GM12875 (cell line): ENCODE data around the gene SCN3A.

Source experiments
- H3K4me3 ChIP-seq: one replicate; pipeline ENCODE4 v1.5.1; 2011; ENCODE audit warnings: low read depth, low read length, control low read depth
- TF ChIP-seq, protein P1 (sequence below): IDR thresholded peaks from 2 replicates; pipeline ENCODE4 v1.5.1; 2011; ENCODE audit warnings: low read depth, mild to moderate bottlenecking, control low read depth, inconsistent platforms, low read length, moderate library complexity, borderline replicate concordance; ENCODE audit not compliant: insufficient read depth

Gene SCN3A

DNA sequence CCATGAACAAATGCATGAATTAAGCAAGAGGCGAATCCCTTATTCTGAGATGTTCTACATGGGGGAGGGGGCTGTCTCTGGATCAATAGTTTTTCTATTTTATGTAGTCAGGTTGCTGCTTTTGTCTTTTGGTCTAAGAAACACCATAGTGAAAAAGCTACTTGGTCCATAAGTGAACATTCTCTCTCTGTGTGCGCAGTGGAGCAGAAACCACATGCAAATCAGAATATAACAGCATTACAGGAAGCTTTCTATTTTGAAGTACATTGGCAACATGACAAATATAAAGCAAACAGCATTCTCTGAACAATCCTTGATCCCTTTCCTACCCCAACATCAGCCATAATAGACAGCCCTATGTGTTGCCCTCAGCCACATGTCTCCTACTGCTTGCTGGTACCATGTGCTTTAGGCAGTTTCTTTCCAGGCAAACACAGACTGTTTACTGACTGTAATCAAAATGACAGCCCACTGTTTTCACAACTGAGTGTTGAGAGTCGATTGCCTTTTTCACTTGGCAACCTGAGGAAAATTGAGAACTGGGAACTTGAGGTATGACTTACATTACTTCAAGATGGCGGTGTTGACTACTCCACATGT is 10.6 kb downstream of the SCN3A start:
- TF ChIP-seq, protein P1, sequence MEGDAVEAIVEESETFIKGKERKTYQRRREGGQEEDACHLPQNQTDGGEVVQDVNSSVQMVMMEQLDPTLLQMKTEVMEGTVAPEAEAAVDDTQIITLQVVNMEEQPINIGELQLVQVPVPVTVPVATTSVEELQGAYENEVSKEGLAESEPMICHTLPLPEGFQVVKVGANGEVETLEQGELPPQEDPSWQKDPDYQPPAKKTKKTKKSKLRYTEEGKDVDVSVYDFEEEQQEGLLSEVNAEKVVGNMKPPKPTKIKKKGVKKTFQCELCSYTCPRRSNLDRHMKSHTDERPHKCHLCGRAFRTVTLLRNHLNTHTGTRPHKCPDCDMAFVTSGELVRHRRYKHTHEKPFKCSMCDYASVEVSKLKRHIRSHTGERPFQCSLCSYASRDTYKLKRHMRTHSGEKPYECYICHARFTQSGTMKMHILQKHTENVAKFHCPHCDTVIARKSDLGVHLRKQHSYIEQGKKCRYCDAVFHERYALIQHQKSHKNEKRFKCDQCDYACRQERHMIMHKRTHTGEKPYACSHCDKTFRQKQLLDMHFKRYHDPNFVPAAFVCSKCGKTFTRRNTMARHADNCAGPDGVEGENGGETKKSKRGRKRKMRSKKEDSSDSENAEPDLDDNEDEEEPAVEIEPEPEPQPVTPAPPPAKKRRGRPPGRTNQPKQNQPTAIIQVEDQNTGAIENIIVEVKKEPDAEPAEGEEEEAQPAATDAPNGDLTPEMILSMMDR, result no peak
- no peak overlapping the region for H3K4me3 ChIP-seq

DNA sequence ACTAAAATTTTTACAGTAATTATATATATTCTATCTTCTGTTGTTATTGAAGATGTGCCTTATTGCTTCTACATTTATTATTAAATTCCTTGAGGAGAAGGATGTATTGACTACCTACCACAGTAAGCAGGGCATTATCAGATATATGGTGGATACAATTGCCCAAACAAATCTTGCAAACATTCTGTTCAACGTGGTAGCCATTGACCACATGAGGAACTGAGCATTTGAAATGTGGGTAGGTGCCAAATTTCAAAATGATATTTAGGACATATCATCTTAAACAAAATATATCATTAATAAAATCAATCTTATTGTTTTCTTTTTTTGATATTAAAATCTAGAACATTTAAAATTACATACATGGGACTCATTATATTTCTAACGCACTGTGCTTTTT is 11.1 kb downstream of the SCN3A start:
- TF ChIP-seq, protein P1, result no peak
- H3K4me3 ChIP-seq, result no peak overlapping the region

- no peak overlapping the region for H3K4me3 ChIP-seq
- TF ChIP-seq, protein P1, result no peak
These were observed 12.6 kb downstream of the SCN3A start for GRCh38 chr2:165191096-165191728.

GRCh38 chr2:165185633-165186032 is 18.2 kb downstream of the SCN3A start:
- TF ChIP-seq, protein P1, result no peak
- no peak overlapping the region for H3K4me3 ChIP-seq

DNA sequence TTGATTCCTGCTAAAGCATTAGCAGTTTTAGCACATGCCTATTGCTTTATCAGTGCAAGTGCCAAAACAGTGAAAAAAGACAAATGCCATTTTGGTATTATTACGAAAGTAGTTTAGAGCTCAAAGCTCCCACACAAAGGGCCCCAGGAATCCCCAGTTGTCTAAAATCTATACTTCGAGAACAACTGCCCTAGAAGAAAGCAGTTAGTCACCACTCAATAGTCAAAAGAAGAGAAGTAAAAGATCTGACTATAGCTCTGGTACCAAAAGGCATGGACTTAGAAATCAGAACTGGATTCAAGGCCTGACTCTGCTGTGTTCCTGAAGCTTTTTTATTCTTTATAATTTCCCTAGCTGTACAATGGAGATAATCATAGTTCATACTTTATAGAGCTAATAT is 21.8 kb downstream of the SCN3A start:
- TF ChIP-seq, protein P1, result no peak
- H3K4me3 ChIP-seq, result no peak overlapping the region

- no peak overlapping the region for H3K4me3 ChIP-seq
- TF ChIP-seq, protein P1, result no peak
These were observed 27.1 kb downstream of the SCN3A start for GRCh38 chr2:165176780-165177179.

DNA sequence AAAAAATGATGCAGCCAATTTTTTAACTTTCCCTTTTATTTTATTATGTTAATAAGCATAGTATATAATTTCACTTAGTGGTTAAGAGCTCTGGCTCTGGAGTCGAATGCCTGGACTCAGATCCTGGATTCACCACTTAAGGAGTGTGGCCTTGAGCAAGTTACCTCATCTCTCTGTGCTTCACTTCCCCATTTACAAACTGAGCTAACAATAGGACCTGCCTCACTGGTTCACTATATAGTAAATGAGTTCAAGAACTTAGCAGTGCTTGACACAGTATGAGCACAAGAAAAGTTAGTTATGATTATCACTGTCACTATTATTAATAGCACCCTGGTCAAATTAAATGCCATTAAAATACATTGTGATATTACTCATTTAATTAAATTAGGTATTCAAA is 30.6 kb downstream of the SCN3A start:
- no peak overlapping the region for H3K4me3 ChIP-seq
- TF ChIP-seq, protein P1, result no peak
